Loucy (cell line): ENCODE results near the gene DUSP6.

Experiments used
- H2AFZ ChIP-seq: fragments of 200-600 bp; sonication (generic); 2 replicates; pipeline ENCODE4 v1.6.0; 2016; ENCODE audit warnings: antibody characterized with exemption, mild to moderate bottlenecking, low read length, moderate library complexity
- H3F3A ChIP-seq: fragments of 200-600 bp; 2 replicates; pipeline ENCODE4 v1.6.0; 2016; ENCODE audit warnings: antibody characterized with exemption, low read depth, mild to moderate bottlenecking
- H3K27me3 ChIP-seq: fragments of 200-600 bp; sonication (generic); 2 replicates; pipeline ENCODE4 v1.6.1; 2014; ENCODE audit warnings: low read length, mild to moderate bottlenecking; ENCODE audit not compliant: insufficient read depth, poor library complexity, severe bottlenecking
- H3K36me3 ChIP-seq: fragments of 200-600 bp; sonication (generic); 2 replicates; pipeline ENCODE4 v1.6.1; 2016; ENCODE audit warnings: low read length; ENCODE audit not compliant: insufficient read depth
- H3K4me1 ChIP-seq: fragments of 200-600 bp; sonication (generic); 2 replicates; pipeline ENCODE4 v1.5.1; 2014; ENCODE audit warnings: low read length, mild to moderate bottlenecking; ENCODE audit not compliant: insufficient read depth, poor library complexity, severe bottlenecking
- H3K4me2 ChIP-seq: fragments of 200-600 bp; sonication (generic); 2 replicates; pipeline ENCODE4 v1.6.0; 2014; ENCODE audit warnings: antibody characterized with exemption, low read length, low read depth, mild to moderate bottlenecking; ENCODE audit not compliant: poor library complexity, severe bottlenecking
- H3K4me3 ChIP-seq: fragments of 200-600 bp; sonication (generic); 2 replicates; pipeline ENCODE4 v1.5.1; 2014; ENCODE audit warnings: low read length, mild to moderate bottlenecking, mixed read lengths; ENCODE audit not compliant: poor library complexity, severe bottlenecking
- H3K79me2 ChIP-seq: fragments of 200-600 bp; sonication (generic); 2 replicates; pipeline ENCODE4 v1.6.1; 2014; ENCODE audit warnings: low read length; ENCODE audit not compliant: insufficient read depth
- H3K9ac ChIP-seq: fragments of 200-600 bp; sonication (generic); 2 replicates; pipeline ENCODE4 v1.6.0; 2014; ENCODE audit warnings: mild to moderate bottlenecking, low read depth, low read length, moderate library complexity; ENCODE audit not compliant: poor library complexity, severe bottlenecking
- H3K9me2 ChIP-seq: fragments of 200-600 bp; sonication (generic); replicated peaks from 2 replicates; pipeline ENCODE4 v1.6.1; 2016; ENCODE audit warnings: low read depth, low read length, mixed read lengths
- H3K9me3 ChIP-seq: fragments of 200-600 bp; sonication (generic); 2 replicates; pipeline ENCODE4 v1.6.1; 2014; ENCODE audit warnings: mild to moderate bottlenecking, antibody characterized with exemption, low read length, low read depth; ENCODE audit not compliant: insufficient read depth
- H4K20me1 ChIP-seq: fragments of 200-600 bp; sonication (generic); 2 replicates; pipeline ENCODE4 v1.6.0; 2014; ENCODE audit warnings: antibody characterized with exemption, low read length, mild to moderate bottlenecking; ENCODE audit not compliant: insufficient read depth, poor library complexity, severe bottlenecking
- CTCF ChIP-seq: fragments of 200-600 bp; sonication (generic); conservative IDR thresholded peaks from 2 replicates; pipeline ENCODE4 v1.5.1; 2014; ENCODE audit warnings: mild to moderate bottlenecking, antibody characterized with exemption, low read length
- EZH2phosphoT487 ChIP-seq: fragments of 200-600 bp; IDR thresholded peaks from 2 replicates; pipeline ENCODE4 v1.6.1; 2018; ENCODE audit warnings: antibody characterized with exemption, mild to moderate bottlenecking, moderate library complexity, borderline replicate concordance

Gene DUSP6

GRCh38 chr12:89366676-89367364 lies 14.5 kb upstream of the DUSP6 start:
- no peaks in the 10 kb centered on the region for H3K9me3 ChIP-seq
- no peaks in the 10 kb centered on the region for H4K20me1 ChIP-seq
- TF ChIP-seq CTCF (no peak), EZH2phosphoT487 (no peak)
- H3K27me3 ChIP-seq = no peaks in the 10 kb centered on the region
- no peak overlapping the region for H3K4me2 ChIP-seq
- H3K4me1 ChIP-seq = peaks cover 11% of the 10 kb centered on the region
- H3K9me2 ChIP-seq = no peaks in the 10 kb centered on the region
- H2AFZ ChIP-seq = no peak overlapping the region
- no peak overlapping the region for H3K9ac ChIP-seq
- no peaks in the 10 kb centered on the region for H3K36me3 ChIP-seq
- H3F3A ChIP-seq = no peaks in the 10 kb centered on the region
- H3K4me3 ChIP-seq = no peak overlapping the region
- no peaks in the 10 kb centered on the region for H3K79me2 ChIP-seq

- no peaks in the 10 kb centered on the region for H3K36me3 ChIP-seq
- H3K9me3 ChIP-seq = no peaks in the 10 kb centered on the region
- no peak overlapping the region for H3K9ac ChIP-seq
- H3K27me3 ChIP-seq = no peaks in the 10 kb centered on the region
- no peaks in the 10 kb centered on the region for H3K4me1 ChIP-seq
- no peaks in the 10 kb centered on the region for H3F3A ChIP-seq
- H2AFZ ChIP-seq = no peak overlapping the region
- no peaks in the 10 kb centered on the region for H3K79me2 ChIP-seq
- no peaks in the 10 kb centered on the region for H4K20me1 ChIP-seq
- H3K4me2 ChIP-seq = no peak overlapping the region
- no peaks in the 10 kb centered on the region for H3K9me2 ChIP-seq
- TF ChIP-seq CTCF (no peak), EZH2phosphoT487 (no peak)
- no peak overlapping the region for H3K4me3 ChIP-seq
These were observed 12.3 kb upstream of the DUSP6 start for GRCh38 chr12:89364631-89365030.

GRCh38 chr12:89364058-89364457 lies 11.8 kb upstream of the DUSP6 start:
- no peaks in the 10 kb centered on the region for H3K27me3 ChIP-seq
- TF ChIP-seq CTCF (no peak), EZH2phosphoT487 (no peak)

More at GRCh38 chr12:89364058-89364457, 11.8 kb upstream of the DUSP6 start:
- H2AFZ ChIP-seq = no peak overlapping the region
- no peaks in the 10 kb centered on the region for H3K79me2 ChIP-seq
- H3K4me2 ChIP-seq = no peak overlapping the region
- no peak overlapping the region for H3K4me3 ChIP-seq
- H3K9me3 ChIP-seq = no peaks in the 10 kb centered on the region
- H3F3A ChIP-seq = no peaks in the 10 kb centered on the region
- H3K4me1 ChIP-seq = no peaks in the 10 kb centered on the region
- no peaks in the 10 kb centered on the region for H4K20me1 ChIP-seq
- no peaks in the 10 kb centered on the region for H3K9me2 ChIP-seq
- H3K9ac ChIP-seq = no peak overlapping the region
- H3K36me3 ChIP-seq = no peaks in the 10 kb centered on the region
